ENCODE results near the gene CHCHD3.

CHCHD3 gene

DNA sequence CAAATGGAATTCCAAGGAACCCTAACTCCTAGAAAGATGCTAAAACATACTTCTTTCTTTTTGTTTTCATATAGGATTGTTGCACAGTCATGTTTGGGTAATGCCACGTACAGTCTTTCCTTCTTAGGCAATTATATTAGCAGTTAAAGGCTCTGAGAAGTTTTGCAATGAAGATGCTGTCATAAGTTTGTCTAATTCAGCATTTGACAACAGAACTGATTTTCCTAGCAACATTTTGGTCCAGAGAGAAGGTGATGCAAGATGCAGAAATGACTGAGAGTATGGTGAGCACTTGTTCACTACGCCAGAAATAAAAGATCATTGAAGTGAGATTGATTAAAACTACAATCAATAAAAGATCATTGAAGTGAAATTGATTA lies 321.7 kb downstream of the CHCHD3 start:
- no peak for DNase-seq

DNA sequence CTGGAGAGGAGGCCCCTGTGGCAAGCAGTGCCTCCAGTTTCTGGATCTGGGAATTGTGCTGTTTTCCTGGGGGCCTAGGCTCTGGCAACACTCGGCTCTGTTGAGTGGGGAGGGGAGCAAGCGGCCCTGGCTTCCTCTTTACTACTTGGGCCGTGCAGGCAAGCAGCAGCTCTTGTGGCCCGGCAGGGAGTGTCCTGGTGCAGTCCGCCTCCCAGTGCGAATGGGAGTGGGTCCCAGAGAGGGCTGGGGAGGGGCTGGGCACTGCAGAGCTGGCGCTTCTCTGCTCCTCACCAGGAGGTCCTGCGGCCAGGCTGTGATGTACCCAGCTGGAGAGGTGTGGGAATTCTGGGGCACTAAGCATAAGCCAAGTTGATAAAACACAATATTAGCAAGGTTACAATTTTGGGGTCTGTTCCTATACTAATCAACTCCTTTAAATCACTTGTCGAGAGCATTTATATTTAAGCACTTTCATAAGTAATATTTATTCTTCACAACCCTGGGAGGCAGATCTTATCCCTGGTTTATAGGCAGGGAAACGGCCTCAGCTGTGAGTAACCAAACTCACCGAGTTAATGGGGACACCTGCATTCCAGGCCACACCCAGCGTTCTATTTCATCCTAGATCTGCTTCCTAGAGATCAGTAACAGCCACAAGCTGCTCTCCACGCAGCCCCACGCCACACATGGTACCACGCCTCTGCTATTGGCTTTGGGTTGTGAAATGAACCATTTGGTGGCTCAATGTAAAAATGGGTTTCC lies 322.2 kb downstream of the CHCHD3 start:
- DNase-seq = no peak

DNA sequence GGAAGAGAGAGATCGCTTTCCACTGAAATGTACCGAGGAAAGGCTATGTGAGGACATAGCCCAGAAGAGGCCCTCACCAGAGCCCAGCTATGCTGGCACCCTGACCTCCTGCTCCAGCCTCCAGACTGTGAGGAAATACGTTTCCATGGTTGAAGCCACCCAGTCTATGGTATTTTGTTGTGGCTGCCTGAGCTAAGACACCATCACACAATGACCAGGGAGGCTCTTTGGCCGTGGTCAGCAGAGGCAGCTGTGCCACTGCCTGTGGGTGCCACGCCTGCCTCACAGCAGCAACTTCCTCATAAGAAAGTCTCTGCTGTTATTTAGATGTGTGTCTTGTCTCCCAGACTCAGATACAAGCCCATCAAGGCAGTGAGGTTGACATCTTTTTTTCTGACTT lies 322.9 kb downstream of the CHCHD3 start:
- no peak for DNase-seq

DNA sequence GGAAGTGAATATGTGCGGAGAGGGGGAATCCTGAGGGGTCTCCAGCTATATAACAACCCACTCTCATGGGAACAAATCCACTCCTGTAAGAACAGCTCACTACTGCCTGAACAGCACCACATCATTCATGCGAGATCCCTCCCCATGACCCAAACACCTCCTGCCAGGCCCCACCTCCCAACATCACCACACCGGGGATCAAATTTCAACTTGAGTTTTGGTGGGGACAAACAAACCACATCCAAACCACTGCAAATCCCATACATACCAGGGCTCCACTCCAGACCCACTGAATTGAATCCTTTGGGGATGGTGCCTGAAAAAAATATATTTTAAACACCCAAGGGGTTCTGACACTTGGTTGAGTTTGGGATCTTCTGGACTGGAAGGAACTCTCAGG lies 324.1 kb downstream of the CHCHD3 start:
- no peak for DNase-seq

DNA sequence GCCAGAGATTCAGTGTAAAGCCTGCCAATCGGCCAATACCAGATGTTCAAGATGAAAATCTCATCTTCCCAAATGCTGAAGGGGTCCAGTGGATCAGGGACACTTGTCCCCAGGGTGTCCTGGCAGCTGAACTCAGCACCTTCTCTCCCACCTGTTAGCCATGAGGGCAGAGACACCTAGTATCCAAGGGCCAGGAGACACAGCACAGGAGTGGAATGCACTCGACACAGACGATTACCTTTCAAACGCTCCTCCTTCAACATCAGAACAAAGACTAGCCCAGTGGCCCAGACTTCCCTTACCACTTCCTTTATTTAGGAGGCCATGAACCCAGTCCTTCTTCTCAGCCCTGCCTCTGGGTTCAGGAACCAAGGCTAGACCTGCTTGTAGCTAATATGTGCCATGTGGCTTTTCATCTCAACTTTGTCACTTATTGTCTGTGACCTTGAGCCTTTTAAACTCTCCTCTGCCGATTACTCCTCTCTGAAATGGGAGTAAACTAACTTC lies 325.4 kb downstream of the CHCHD3 start:
- peak; percentile 54 for DNase-seq

DNA sequence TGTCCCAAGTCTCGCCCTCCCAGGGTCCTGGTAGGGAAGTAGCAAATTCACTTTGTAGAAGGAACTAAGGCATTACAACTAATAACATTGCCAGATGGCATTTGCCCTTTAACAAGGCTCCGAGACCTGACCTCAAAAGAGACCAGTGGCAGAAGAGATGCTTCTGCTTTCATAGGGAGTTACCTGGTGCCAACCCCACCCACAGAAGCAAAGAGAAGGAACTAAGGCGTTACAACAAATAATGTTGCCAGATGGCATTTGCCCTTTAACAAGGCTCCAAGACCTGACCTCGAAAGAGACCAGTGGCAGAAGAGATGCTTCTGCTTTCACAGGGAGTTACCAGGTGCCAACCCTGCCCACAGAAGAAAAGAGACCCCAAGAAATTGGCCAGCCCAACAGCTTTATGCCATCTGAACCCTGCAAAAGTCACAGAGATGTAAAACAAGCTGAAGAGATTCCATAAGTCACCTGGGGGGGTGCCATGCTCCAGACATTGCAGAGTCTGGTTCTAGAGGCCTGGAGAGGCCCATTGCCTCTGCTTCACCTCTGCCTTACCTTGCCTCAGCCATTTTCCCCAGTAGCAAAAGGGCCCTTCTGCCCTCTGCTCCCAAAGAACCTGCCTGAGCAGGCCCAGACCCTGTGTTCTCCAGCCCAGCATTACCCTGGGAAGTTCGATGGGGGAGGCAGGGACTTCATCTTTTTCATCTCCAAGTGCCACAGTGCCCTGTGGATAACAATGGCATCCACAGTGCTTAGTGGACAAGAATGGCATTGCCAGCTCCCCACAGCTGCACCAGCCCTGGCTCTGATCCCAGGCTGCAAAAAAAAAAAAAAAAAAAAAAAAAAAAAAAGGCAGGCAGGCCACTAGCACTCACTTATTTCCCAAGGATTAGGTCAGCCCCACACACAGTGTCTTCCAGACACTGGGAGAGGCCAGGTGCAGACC lies 326.1 kb downstream of the CHCHD3 start:
- DNase-seq = peak; percentile 86

DNA sequence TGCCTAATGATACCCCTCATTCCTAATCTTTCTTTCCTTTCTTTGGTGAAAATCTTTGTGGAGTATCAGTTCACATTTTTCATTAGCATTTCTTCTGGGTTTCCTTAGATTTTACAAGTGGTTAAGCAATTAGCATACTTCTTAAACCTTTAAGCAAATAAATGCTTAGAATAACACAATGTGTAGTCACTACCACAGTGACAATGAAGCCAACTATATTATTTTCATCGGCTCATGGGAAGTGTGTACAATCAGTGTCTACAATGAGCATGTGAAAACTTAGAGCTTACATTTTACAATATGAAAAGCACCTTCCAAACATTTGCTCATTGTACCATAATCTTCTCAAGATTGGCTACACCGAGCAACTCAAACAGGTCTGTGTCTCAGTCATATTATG lies 329.5 kb downstream of the CHCHD3 start:
- no peak for DNase-seq

DNA sequence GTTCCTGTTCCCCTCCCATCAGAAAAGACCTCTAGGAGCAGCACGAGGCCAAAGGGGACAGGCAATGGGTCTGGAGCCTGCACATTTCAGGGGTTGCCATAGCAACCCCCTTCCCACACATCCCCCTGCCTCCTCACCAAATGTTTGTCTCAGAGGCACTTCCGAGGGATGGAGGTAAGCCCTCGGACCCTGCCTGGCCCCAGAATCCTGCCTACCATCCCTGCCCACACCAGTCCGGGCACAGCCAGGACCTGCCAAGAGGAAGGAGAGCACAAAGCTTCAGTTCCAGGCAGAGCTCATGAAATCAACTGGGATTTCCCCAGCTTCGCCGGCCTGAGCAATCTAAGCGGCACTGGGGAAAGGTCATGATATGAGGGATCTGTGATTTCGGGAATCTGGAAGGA lies 330.6 kb downstream of the CHCHD3 start:
- no peak for DNase-seq

DNA sequence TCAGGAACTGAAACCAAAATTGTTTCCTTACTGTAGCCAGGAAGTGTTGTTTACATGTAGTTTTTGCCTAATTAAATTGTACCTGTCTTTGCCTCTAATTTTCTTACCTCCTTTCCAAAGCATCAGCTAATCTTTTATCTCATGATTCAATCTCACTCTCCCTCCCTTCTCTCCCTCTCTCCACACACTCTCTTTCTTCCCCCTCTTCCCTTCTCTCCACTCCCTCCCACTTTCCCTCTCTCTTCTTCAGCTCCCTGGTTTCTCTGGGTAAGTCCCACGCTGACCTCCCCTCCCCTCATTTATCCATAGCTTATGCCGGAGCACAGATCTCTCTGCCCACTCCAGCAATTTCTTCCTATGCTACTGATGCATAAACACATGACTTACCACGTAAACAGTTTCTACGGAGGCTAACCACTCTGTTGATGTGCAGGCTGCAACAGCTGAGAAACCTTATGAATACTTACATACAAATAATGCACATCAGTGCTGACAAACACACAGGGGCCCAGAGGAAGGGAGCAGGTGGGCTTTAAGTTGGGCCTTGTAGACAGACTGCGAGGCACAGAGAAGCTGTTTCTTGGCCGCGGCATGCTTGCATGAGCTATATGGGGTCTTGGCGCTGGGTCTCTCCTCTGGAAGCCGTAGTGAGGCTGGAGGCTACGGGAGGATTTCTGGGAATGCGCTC lies 331.2 kb downstream of the CHCHD3 start:
- DNase-seq = no peak

DNA sequence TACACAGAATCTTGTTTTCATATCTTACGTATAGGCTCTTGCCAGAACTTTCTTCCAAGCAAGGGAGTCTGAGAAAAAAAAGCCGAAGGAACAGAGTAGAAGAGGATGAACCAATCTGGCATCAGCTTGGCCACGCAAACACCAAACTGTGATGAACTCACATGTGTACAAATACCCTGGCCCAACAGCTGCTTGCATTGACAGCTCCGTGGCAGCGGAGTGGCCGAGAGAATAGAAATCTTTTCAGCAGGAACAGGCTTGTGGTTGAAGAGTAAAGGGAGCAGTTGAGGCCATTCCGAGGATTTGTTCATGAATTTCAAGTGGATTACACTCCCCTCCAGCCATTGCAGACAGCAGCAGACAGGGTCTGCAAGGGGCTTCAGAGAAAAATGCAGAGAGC lies 331.8 kb downstream of the CHCHD3 start:
- peak; percentile 54 for DNase-seq

DNA sequence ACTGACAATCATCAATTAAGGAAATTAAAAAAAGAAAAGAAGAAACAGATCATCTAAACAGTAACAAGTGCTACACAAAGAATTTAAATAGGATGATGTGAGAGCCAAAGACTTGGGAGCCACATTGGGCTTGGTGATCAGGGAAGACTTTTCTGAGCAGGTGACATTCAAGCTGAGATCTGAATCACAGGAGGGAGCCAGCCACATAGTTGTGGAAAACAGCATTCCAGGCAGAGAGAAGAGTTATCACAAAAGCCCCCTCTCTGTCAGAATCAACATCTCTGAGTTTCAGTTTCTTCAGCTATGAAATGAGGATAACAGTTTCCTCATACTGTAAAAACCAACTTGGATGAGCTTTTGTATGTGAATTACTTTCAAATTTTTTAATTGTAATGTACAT lies 336.4 kb downstream of the CHCHD3 start:
- no peak for DNase-seq

DNA sequence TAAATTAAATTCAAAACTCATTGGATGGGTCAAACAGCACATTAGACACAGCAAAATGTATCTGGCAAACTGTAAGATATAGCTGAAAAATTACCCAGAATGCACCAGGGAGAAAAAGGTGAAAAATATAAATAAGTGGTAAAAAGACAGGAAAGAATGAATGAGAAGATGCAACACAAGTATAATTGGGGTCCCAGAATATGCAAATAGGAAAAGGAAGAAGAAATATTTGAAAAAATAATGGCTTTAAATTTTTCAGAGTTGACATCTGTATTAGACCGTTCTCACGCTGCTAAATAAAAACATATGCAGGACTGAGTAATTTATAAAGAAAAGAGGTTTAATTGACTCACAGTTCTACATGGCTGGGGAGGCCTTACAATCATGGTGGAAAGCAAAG lies 337.9 kb downstream of the CHCHD3 start:
- no peak for DNase-seq

DNA sequence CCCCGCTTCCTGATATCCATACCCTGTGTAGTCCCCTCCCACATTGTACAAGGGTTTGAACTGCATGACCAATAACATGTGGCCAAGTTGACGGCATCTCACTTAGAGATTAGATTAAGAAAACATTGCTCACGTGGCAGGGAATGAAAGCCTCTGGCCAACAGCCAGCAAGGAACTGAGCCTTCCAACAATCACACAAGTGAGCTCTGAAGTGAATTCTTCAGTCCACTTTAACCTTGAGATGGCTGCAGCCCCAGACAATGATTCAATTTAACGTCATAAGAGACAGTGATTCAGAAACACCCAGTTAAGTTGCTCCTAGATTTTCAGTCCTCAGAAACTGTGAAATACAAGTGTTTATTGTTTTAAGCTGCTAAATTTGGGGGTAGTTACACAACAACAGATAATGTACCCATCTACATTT lies 339.7 kb downstream of the CHCHD3 start:
- no peak for DNase-seq

DNA sequence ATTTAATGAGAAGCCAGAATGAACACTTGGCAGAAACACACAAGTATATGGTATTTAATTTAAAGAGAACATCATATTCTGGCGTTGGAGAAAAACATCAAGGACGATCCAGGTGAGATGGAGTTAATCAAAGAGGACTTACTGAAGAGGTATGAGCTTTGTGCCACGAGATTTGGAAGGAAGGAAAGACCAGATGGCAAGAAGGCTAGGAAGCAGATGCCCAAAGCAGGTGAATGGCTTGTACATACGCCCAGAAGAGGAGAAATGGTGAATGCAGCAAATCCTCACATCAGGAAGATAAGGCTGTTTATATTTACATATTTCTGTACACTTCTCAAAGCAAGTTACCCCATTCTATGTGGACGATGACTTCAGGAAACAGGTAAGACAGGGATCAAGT lies 341.7 kb downstream of the CHCHD3 start:
- no peak for DNase-seq

DNA sequence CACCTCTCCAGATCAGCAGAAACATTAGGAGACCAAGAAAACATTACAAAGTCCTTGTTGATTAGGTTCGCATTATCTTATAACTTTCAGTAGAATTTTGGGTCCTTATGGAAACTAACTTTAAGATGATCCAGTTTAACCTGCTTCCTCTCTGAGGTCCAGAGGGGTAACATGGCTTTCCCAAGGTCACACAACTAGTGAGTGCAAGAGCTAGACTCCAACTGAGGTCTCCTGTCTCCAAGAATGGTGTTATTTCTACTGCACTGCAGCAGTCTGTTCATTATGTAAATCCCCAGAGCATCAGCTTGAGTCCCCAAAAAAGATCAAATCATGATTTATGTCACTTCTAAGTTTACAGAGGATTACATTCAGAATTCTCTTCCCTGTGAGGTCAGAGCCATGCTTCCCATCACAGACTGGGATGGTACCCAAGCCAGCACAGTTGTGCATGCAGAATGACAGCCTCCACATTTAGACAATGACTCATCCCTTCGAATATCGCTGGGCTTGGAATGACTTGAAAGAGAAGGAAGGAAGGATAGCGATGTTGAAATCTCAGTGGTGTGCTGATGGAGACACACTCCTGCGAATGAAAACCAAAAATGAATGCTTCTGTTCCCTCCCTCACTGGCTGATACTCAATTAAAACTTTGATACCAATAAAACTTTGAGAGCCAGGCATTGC lies 342.5 kb downstream of the CHCHD3 start:
- DNase-seq = no peak

DNA sequence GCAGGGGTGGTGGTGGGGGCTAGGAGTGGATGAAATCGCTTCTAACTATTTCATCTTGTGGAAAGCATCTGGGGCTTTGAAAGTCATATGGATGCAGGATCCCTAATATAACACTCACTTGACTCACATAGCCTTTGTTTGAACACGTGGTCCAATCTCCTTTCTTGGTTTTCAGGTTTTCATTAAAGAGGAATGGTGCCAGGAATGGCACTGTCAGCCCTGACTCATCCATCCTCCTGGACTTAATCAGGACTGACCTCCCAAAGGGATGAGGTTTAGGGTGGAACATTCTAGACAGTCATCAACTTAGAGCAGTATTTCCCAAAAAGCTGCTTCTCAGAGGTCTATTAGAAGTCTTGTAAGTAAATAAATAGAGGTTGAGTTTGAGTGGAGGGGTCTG lies 343.6 kb downstream of the CHCHD3 start:
- DNase-seq = no peak

DNA sequence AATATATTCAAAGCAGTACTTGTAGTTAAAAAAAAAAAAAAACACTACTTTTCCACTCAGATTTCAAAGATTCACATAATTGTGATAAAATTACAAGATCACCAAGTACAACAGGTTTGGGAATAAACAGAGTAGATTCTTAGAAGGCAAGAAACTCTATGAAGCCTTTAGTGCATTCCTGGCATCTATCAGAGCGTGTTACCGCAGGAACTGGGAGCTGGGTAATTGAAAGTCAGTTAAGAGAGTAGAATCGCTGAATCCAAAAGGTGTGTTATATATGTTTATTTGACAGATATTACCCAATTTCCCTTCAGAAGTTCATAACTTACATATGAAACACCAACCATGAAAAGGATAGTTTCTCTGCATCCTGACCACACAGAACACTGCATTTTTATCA lies 346.4 kb downstream of the CHCHD3 start:
- no peak for DNase-seq
